CD4-positive, alpha-beta T cell (primary cell): Measurements from ENCODE around the gene NFKB1. TPM values are rescaled to one million over a fixed set of nuclear protein-coding genes. Genes with fewer than 3 reads are reported as not detected.

Experiments used
- ATAC-seq: fragments of 200-7000 bp; cut with Tn5 transposase; one replicate; pipeline ENCODE4 v1.10.0; 2022; ENCODE audit warnings: mild to moderate bottlenecking; ENCODE audit not compliant: poor library complexity
- CTCF ChIA-PET: fragments of 350-600 bp; sonication (Branson Sonifier 250); formaldehyde crosslinking; loops from one replicate; lab custom pipeline; 2021; ENCODE audit warnings: antibody characterized with exemption, inconsistent platforms; lab: Charles Lee
- POLR2A ChIA-PET: fragments of 350-600 bp; sonication (Branson Sonifier 250); formaldehyde crosslinking; loops from one replicate; lab custom pipeline; 2021; ENCODE audit warnings: antibody characterized with exemption, inconsistent platforms; lab: Charles Lee
- DNase-seq, 14 experiments: peaks; one replicate each; pipeline ENCODE4 v3.0.0-alpha.2; 2013 to 2020; ENCODE audit warnings: mixed read lengths in 2 of 14
- H3K27ac ChIP-seq, 2 donors: one replicate each; pipeline versions ENCODE4 v1.5.1 to v1.7.0; 2013; ENCODE audit warnings: low read length in 2 of 2, low read depth in 1 of 2, mild to moderate bottlenecking in 1 of 2
- H3K27me3 ChIP-seq, 2 experiments: 1 replicate in 1 of 2; 2 replicates in 1 of 2; pipeline versions ENCODE4 v1.6.1 to v1.7.0; 2013; ENCODE audit warnings: low read length in 2 of 2, control low read depth in 1 of 2, mild to moderate bottlenecking in 1 of 2, moderate library complexity in 1 of 2; ENCODE audit not compliant: insufficient read depth in 2 of 2, control insufficient read depth in 1 of 2
- H3K36me3 ChIP-seq: one replicate; pipeline ENCODE4 v1.6.1; 2013; ENCODE audit warnings: low read length, control low read depth; ENCODE audit not compliant: insufficient read depth
- H3K4me1 ChIP-seq: one replicate; pipeline ENCODE4 v1.6.1; 2013; ENCODE audit warnings: low read length, control low read depth; ENCODE audit not compliant: insufficient read depth
- H3K4me3 ChIP-seq: one replicate; pipeline ENCODE4 v1.5.1; 2013; ENCODE audit warnings: mild to moderate bottlenecking, low read length, moderate library complexity
- H3K9me3 ChIP-seq, 2 experiments: 1 replicate in 1 of 2; 2 replicates in 1 of 2; pipeline versions ENCODE4 v1.6.1 to v1.7.0; 2013; ENCODE audit warnings: low read length in 2 of 2, mild to moderate bottlenecking in 2 of 2, control low read depth in 1 of 2, moderate library complexity in 1 of 2; ENCODE audit not compliant: control insufficient read depth in 1 of 2, insufficient read depth in 1 of 2
- H3K27ac Mint-ChIP-seq: one replicate; pipeline ENCODE4 v1.8.0; 2020; ENCODE audit warnings: mixed read lengths
- H3K27me3 Mint-ChIP-seq: one replicate; pipeline ENCODE4 v1.8.0; 2021; ENCODE audit warnings: mixed read lengths
- H3K36me3 Mint-ChIP-seq: one replicate; pipeline ENCODE4 v1.8.0; 2021; ENCODE audit warnings: low read depth, mixed read lengths
- H3K4me1 Mint-ChIP-seq: one replicate; pipeline ENCODE4 v1.8.0; 2021; ENCODE audit warnings: low read depth, mixed read lengths
- H3K4me3 Mint-ChIP-seq: one replicate; pipeline ENCODE4 v1.8.0; 2020; ENCODE audit warnings: mild to moderate bottlenecking, mixed read lengths
- H3K9me3 Mint-ChIP-seq: one replicate; pipeline ENCODE4 v1.8.0; 2020; ENCODE audit warnings: mixed read lengths
- CTCF ChIP-seq: fragments of 200-600 bp; IDR thresholded peaks from one replicate; pipeline ENCODE4 v1.8.0; 2022; ENCODE audit warnings: antibody characterized with exemption, mild to moderate bottlenecking
- intact Hi-C, 2 experiments: fragments of 100-400 bp; cut with DNase I in 1 of 2; cut with micrococcal nuclease in 1 of 2; formaldehyde crosslinking; loops; one replicate each; pipeline versions ENCODE4 v1.15.1 to v1.9.0; 2023 to 2025; cut with DNase I, micrococcal nuclease
- total RNA-seq, 174 experiments: library from RNA in 2 of 174; stranded (reverse) in 2 of 174; gene quantifications; one replicate each; pipeline ENCODE4 v1.2.3 and lab custom pipeline; 2021 to 2026

Gene NFKB1
- total RNA-seq, 2 experiments from 2014 or later, result 134 TPM

- Mint-ChIP-seq H3K9me3 (peaks cover under 1% of the 10 kb centered on the region), H3K4me3 (no peak overlapping the region), H3K4me1 (peaks cover 98% of the 10 kb centered on the region), H3K27ac (peak overlapping the region; percentile 2), H3K36me3 (peaks cover 25% of the 10 kb centered on the region), H3K27me3 (no peaks in the 10 kb centered on the region)
- no peak for ATAC-seq
- Histone ChIP-seq H3K9me3 (peaks cover 0 to 3% of the 10 kb centered on the region in 2 experiments), H3K27me3 (no peaks in the 10 kb centered on the region), H3K4me3 (no peak overlapping the region), H3K4me1 (peaks cover 26% of the 10 kb centered on the region), H3K27ac (no peak overlapping the region), H3K36me3 (peaks cover 24% of the 10 kb centered on the region)
- POLR2A ChIA-PET, result interaction anchor here (0.9 to 1.1 kb wide), 2 partner anchors 19 to 307 kb away, joined by 3 to 4 read pairs; no protein-coding TSS in a partner anchor
- no peak for DNase-seq
- TF ChIP-seq CTCF, result no peak
- CTCF ChIA-PET, result interaction anchor here (2.1 kb wide), 1 partner anchor 27 kb away, joined by 4 read pairs; no protein-coding TSS in a partner anchor
- intact Hi-C loops, result loop anchor here in 1 of 2 experiments (5.0 kb wide), 1 partner anchor 76 kb away; no protein-coding TSS in a partner anchor
Observed at GRCh38 chr4:102521570-102521969, 20.4 kb downstream of the NFKB1 start.

DNA sequence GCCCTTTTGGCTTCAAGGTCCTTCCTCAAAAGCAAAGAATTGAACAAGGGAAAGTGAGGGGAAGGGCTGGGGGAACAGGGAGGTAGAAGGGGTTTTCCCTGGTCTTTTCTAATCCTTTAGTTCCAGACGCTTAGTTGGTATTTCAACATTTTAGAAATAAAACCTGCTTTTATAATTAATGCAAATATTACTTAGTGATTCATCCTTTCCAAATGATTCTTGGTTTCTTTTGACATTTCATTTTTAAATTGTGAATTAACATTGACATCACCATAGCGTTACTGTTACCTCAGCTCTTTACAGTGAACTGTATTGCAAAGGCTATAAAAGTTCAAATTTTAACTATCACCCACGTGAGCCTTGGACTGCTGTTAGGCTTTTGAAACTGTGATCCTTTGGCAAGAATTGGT lies 20.9 kb downstream of the NFKB1 start:
- CTCF ChIA-PET, result interaction anchor here (2.1 kb wide), 1 partner anchor 27 kb away, joined by 4 read pairs; no protein-coding TSS in a partner anchor
- H3K9me3 Mint-ChIP-seq, result no peaks in the 10 kb centered on the region
- DNase-seq (peak in 1 of 14 experiments; percentile 24), ATAC-seq (no peak)
- Histone ChIP-seq H3K27ac (peak overlapping the region in 1 of 2 donors; percentile 1), H3K27me3 (no peaks in the 10 kb centered on the region), H3K36me3 (peaks cover 24% of the 10 kb centered on the region), H3K4me1 (peaks cover 26% of the 10 kb centered on the region), H3K9me3 (no peaks in the 10 kb centered on the region), H3K4me3 (no peak overlapping the region)
- H3K27me3 Mint-ChIP-seq, result no peaks in the 10 kb centered on the region
- H3K36me3 Mint-ChIP-seq, result peaks cover 22% of the 10 kb centered on the region
- no peak for TF ChIP-seq CTCF
- POLR2A ChIA-PET, result interaction anchor here (0.9 to 1.1 kb wide), 2 partner anchors 20 to 306 kb away, joined by 3 to 4 read pairs; no protein-coding TSS in a partner anchor
- H3K27ac Mint-ChIP-seq, result peak overlapping the region; percentile 2
- intact Hi-C loops, result loop anchor here in 1 of 2 experiments (5.0 kb wide), 1 partner anchor 75 kb away; no protein-coding TSS in a partner anchor
- no peak overlapping the region for H3K4me3 Mint-ChIP-seq
- peaks cover 98% of the 10 kb centered on the region for H3K4me1 Mint-ChIP-seq

GRCh38 chr4:102524691-102525090 lies 23.5 kb downstream of the NFKB1 start:
- ChIA-PET CTCF (interaction anchor here (0.8 kb wide), 1 partner anchor 94 kb away, joined by 3 read pairs; no protein-coding TSS in a partner anchor), POLR2A (interaction anchor here (1.2 to 5.5 kb wide), 2 partner anchors 19 to 23 kb away, joined by 3 to 34 read pairs; partner anchors contain the start of gene NFKB1)
- Mint-ChIP-seq H3K4me1 (peaks cover 99% of the 10 kb centered on the region), H3K27ac (peak overlapping the region; percentile 58), H3K36me3 (peaks cover 39% of the 10 kb centered on the region), H3K4me3 (peak overlapping the region; percentile 30), H3K27me3 (no peaks in the 10 kb centered on the region), H3K9me3 (no peaks in the 10 kb centered on the region)
- Histone ChIP-seq H3K27me3 (no peaks in the 10 kb centered on the region), H3K36me3 (peaks cover 25% of the 10 kb centered on the region), H3K27ac (no peak overlapping the region), H3K4me1 (peaks cover 27% of the 10 kb centered on the region), H3K9me3 (no peaks in the 10 kb centered on the region), H3K4me3 (no peak overlapping the region)
- intact Hi-C loops, result loop anchor here in 1 of 2 experiments (5.0 kb wide), 1 partner anchor 73 kb away; no protein-coding TSS in a partner anchor
- ATAC-seq (no peak), DNase-seq (no peak)
- no peak for TF ChIP-seq CTCF
